ENCODE results near the gene TIPARP. TPM values are rescaled to one million over a fixed set of nuclear protein-coding genes. Genes with fewer than 3 reads are reported as not detected.

The TIPARP gene
- total RNA-seq, 4 donors from 2014 or later = 61.9 to 94.8 (median 78.5) TPM

DNA sequence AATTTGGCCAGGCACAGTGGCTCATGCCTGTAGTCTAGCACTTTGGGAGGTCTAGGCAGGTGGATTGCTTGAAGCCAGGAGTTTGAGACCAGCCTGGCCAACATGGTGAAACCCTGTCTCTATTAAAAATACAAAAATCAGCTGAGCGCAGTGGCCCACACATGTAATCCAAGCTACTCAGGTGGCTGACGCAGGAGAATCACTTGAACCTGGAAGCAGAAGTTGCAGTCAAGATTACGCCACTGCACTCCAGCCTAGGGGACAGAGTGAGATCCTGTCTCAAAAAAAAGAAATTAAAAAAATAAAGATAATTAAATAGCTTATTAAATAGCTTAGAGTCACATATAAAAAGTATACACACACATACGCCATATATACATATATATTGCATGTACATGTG, 3.7 kb upstream of the TIPARP start:
- no peak for DNase-seq (ENCODE audit: extremely low spot score)
- Histone ChIP-seq H3K4me3 (no peak overlapping the region), H3K27me3 (no peaks in the 10 kb centered on the region), H3K27ac (replicated peaks in 1 of 4) (no peak overlapping the region), H3K9me3 (no peaks in the 10 kb centered on the region), H3K36me3 (no peaks in the 10 kb centered on the region), H3K4me1 (peaks cover 0 to 7% (median 6%) of the 10 kb centered on the region in 4 donors)
- WGBS = 69% methylated on average over 4 of the region's 4 CpGs
- TF ChIP-seq CTCF (IDR thresholded peaks at IDR 0.05) (no peak), EP300 (IDR thresholded peaks at IDR 0.05) (no peak), POLR2A (IDR thresholded peaks at IDR 0.05; ENCODE audit: low read depth) (no peak), POLR2AphosphoS5 (IDR thresholded peaks at IDR 0.05) (no peak)
- intact Hi-C loops (cut with DNase I) = loop anchor here (5.0 kb wide), 2 partner anchors 113 to 412 kb away; partner anchors contain the start of gene SSR3

DNA sequence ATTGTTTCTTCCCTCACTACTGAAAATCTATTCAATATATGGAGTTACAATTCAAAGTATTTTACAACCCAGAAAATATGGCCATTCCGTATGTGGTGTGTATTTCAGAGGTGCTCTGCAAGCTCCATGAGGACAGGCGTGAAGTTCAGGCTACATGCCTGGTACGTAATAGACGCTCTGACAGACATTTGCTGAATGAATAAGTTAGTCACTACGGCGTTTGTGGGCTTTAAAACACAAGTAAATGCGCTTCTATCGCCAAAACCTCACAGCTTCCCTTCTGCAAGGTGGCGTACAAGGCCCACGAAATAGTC, 701 bp upstream of the TIPARP start:
- peaks cover 0 to 10% (median 7%) of the 10 kb centered on the region in 4 donors for H3K36me3 ChIP-seq
- intact Hi-C loops (cut with DNase I) = loop anchor here (2.0 to 5.0 kb wide), 4 partner anchors 116 to 523 kb away; partner anchors contain the start of gene SSR3
- H3K9me3 ChIP-seq = no peaks in the 10 kb centered on the region
- no peak for DNase-seq (ENCODE audit: extremely low spot score)
- no peaks in the 10 kb centered on the region for H3K27me3 ChIP-seq
- peak overlapping the region; percentile 92 to 98 (median 96) for H3K27ac ChIP-seq (replicated peaks in 1 of 4)
- 20% methylated on average over 4 of the region's 10 CpGs for WGBS
- H3K4me3 ChIP-seq = peak overlapping the region; percentile 79 to 96 (median 86)
- TF ChIP-seq EP300 (IDR thresholded peaks at IDR 0.05) (no peak), POLR2AphosphoS5 (IDR thresholded peaks at IDR 0.05) (no peak), POLR2A (IDR thresholded peaks at IDR 0.05; ENCODE audit: low read depth) (no peak), CTCF (IDR thresholded peaks at IDR 0.05) (no peak)
- H3K4me1 ChIP-seq = peaks cover 4 to 35% (median 26%) of the 10 kb centered on the region in 4 donors

DNA sequence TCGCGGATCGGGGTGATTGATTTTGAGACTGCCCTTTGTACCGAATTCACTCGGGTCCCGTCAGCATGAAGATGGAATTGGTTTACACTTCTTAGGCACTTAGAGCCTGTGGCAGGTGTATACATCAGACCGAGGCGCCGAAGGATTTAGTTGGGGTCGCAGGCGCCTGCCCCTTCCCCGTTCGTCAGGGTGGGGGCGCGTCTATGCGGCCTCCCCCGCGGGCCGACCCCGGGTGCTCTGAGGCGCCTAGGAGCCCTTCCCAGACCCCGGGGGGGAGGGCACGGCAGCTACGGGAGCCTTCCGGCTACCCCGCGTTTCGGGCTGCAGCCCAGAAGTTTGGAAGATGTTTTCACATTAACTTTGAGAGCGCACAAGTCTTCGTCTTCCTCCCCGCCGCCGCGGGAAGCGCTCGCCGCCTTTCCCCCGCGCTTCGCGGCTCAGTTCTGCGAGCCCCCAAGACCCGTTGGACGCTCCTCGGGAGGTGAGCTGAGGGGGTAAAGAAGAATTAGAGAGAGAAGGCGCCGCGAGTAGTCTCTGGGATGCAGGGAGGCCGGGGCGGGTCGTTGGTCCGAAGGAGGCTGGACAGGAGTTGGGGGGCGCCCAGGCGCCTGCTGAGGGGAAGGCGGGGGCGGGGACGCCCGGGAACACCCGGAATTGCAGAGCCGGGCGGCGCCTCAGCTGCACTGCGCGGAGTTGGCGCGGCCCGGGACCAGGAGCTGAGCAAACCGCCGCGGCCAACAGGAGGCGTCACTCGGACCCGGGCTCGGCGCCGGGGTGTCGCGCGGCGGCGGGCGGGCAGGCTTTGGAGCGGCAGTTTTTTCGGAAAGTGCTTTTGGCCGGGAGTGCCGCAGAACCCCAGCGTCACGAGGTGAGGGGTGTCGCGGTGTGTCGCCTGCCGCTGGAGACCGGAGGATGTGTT, 780 bp downstream of the TIPARP start:
- no peak for DNase-seq (ENCODE audit: extremely low spot score)
- under 1% methylated on average over 71 of the region's 93 CpGs for WGBS
- H3K9me3 ChIP-seq = no peaks in the 10 kb centered on the region
- intact Hi-C loops (cut with DNase I) = loop anchor here (2.0 to 5.0 kb wide), 5 partner anchors 118 to 524 kb away; partner anchors contain the start of gene SSR3
- no peak for TF ChIP-seq POLR2AphosphoS5 (IDR thresholded peaks at IDR 0.05)
- TF ChIP-seq CTCF (IDR thresholded peaks at IDR 0.05) = peak; percentile 33 to 47 (median 36)
- TF ChIP-seq POLR2A (IDR thresholded peaks at IDR 0.05; ENCODE audit: low read depth) = no peak
- TF ChIP-seq EP300 (IDR thresholded peaks at IDR 0.05) = no peak
- peaks cover 0 to 20% (median 10%) of the 10 kb centered on the region in 4 donors for H3K36me3 ChIP-seq
- peak overlapping the region; percentile 92 to 98 (median 96) for H3K27ac ChIP-seq (replicated peaks in 1 of 4)
- peak overlapping the region; percentile 79 to 96 (median 86) for H3K4me3 ChIP-seq
- no peaks in the 10 kb centered on the region for H3K27me3 ChIP-seq
- peaks cover 11 to 50% (median 41%) of the 10 kb centered on the region in 4 donors for H3K4me1 ChIP-seq

GRCh38 chr3:156675830-156676767, 1.7 kb downstream of the TIPARP start:
- Histone ChIP-seq H3K27me3 (no peaks in the 10 kb centered on the region), H3K27ac (replicated peaks in 1 of 4) (peak overlapping the region; percentile 92 to 98 (median 96)), H3K4me1 (peaks cover 20 to 59% (median 50%) of the 10 kb centered on the region in 4 donors), H3K36me3 (peaks cover 0 to 29% (median 10%) of the 10 kb centered on the region in 4 donors), H3K9me3 (no peaks in the 10 kb centered on the region), H3K4me3 (peak overlapping the region; percentile 79 to 96 (median 86))
- WGBS = 9% methylated on average over 18 of the region's 18 CpGs
- no peak for DNase-seq (ENCODE audit: extremely low spot score)
- intact Hi-C loops (cut with DNase I) = loop anchor here (2.0 to 5.0 kb wide), 3 partner anchors 141 to 525 kb away; no protein-coding TSS in a partner anchor
- TF ChIP-seq POLR2A (IDR thresholded peaks at IDR 0.05; ENCODE audit: low read depth) = no peak
- TF ChIP-seq POLR2AphosphoS5 (IDR thresholded peaks at IDR 0.05) = peak in 1 of 2 donors; percentile 22

Data from esophagus muscularis mucosa (tissue), 4 donors.